ENCODE measurements around the gene LRFN2.

LRFN2 gene

DNA sequence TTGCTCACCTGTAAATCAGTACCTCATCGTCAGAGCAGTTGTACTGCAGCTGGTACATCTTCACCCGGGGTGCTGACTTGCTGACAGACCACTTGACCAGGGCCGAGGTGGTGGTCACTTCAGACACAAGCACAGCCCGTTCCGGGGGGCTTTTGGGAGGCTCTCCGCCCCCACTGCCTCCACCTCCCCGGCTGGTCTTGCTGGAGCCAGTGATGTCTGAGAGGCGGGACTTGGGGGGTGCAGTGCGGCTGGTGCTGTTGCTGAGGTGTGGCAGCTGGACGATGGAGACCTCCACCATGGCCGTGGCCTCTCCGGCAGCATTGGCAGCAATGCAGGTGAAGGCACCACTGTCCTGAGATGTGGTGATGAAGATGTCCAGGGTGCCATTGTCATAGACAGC, 155.5 kb downstream of the LRFN2 start:
- DNase-seq = no peak

DNA sequence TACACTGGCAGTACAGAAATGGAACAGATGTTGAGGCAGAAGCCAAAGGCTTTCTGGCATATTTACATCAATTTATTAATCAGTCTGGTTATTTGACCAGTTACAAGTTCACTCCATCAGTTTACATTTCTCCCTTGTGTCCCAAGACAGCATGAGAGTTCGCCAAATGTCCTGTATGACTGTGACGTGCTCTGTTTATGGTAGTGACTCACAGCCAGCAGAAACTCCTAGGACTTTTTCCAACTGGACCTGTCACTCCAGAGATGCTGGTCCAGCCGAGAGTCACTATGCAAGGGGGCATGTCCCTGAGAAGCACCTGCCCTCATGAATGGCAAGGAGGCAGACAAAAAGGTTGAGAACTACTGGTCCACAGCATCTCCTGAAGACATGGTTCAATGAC, 160.0 kb downstream of the LRFN2 start:
- DNase-seq = no peak

DNA sequence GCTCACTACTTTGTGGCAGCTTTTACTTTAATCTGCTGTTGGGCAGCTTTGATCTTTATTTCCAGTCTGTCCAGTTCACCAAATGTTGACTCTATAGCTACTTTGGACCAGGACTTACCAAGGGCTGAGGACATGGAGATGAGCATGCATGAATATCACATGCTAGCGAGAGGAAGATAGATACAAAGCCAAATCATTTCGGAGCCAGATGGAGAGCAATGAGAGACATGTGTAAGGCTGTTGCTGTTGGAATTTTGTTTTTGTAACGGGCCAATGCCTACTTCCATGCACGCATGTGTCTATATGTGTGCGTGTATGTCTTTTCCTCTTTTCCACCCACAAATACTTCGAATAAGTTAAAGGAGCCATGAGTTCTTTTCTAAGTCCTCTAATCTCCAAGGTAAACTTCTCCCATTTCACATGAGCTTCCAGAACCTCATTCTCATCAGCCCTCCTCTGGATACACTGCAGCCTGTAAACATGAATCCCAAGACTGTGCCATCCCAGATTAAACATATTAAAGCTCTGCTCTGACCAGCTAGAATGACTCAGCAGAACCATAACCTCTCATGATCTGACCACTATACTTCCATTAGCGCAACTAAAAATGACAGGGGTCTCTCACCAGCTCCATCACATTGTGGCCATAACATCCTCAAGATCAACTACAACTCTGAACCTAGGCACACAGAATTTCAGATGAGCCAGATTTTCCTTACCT, 160.7 kb downstream of the LRFN2 start:
- no peak for DNase-seq

DNA sequence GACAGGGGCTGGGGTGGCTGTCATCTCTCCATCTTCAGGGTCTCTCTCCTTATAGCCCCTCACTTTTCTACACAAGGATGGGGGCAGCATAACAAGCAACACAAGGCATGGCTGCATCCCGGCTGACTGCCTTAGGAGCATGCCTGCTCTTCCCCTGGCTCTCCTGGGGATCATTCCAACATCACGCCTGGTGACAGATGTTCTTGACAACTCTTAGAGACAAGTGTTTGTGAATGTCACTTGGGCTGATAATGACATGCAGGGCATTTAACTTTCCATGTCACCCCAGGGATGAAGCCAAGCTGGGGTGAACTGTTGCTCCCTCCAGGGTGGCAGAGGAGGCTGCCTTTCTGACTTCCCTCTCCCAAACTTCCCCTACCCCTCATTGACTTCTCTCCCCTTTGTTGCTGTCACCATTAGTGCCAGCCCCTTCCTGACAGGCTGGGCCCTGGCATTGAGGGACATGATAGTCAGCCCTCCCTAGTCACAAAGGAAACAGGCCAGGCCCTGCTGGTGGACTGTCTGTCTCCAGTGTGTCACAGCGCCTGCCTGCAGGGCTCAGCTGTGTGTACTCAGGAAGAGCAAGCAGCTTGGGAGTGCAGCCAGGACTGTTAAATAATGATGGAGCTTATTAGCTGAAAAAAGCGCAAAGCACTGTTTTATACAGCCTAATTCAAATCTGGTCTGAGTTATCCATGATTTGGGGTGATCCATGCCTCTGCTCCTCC, 161.8 kb downstream of the LRFN2 start:
- no peak for DNase-seq

DNA sequence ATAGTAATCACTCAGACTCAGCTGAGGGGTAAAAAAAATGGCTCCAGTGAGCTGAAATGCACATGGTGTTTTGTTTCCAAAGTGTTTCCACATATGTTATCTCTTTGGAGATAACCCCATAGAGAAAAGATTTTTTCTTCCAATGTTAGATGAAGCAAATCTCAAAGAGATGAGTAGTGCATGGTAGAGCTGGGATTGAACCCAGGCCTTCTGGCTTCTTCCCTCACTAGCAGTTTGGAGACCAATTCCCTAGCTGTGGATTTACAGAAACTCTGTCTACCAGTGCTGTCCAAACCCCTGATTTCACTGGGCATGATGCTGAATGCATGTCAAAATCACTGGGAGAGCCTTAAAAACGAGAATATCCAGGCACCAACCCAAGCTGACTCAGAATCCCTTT, 165.1 kb downstream of the LRFN2 start:
- DNase-seq = no peak

DNA sequence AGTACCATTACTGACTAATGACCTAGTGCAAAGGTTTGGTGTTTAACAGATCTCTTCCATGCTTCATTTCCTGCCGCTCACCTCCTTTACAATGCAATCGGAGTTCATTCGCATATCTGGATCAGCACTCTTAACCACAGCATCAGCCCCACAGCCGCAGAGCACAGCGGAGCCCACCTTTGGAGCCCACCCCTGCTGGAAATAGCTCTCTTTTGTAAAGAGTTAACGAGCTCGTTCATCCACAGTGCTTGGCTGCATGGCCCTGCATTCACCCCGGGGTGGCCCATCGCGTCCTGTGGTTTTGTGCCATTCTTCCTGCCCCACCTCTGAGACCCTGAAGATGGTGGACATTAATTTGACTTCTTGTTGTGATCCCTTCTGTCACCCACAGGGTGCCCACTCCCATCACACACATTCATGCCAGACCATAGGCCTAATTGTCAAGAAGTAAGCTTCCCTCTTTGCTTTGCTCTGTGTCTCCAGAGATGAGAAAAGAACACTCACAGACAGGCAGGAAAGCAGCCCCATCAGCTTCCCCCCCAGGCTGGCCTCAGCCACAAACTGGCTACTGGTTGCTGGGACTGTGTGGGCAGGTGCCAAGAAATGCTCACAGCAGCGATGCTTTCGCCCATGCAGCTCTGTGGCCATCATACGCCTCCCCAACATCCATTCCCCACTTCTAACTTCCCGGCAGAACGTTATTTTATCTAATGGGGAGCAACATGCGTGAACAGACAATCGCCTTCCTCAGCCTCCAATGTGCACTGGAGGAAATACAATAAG, 167.0 kb downstream of the LRFN2 start:
- DNase-seq = no peak

DNA sequence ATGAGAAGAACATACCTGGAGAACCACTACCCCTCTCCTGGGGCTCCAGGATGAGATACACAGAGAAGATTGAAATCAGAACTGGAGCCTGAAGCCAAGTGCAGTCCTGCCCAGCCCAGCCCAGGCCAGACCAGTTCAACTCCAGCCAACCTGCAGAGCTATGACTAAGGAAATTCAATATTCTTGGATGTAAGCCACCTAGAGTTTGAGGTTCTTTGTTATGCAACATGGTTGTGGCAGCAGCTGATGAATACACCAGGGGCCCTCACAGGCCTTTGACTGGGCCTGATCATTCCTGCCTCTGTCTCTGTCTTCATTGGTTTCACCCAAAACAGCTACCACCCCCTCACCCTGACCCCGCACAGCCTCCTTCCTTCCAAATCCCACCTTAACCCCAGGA, 167.8 kb downstream of the LRFN2 start:
- DNase-seq = no peak

DNA sequence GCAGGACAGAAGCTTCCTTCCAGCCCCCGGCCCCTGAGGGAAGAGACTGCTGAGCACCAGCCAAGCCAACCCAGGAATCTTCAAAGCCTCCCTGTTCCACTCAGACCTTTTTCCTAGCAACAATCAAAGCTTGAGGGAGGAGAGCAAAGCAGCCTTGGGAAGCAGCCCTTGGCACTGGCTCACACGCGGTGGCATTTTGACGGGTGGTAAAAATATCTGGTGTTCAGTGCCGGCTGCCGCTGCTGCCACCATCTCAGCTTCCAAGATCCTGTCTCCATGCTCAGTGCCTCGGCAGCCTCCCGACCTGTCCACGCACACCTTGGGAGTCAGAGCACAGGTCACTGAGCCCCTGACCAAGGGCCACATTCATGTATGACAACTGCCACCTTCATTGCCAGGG, 170.1 kb downstream of the LRFN2 start:
- no peak for DNase-seq

DNA sequence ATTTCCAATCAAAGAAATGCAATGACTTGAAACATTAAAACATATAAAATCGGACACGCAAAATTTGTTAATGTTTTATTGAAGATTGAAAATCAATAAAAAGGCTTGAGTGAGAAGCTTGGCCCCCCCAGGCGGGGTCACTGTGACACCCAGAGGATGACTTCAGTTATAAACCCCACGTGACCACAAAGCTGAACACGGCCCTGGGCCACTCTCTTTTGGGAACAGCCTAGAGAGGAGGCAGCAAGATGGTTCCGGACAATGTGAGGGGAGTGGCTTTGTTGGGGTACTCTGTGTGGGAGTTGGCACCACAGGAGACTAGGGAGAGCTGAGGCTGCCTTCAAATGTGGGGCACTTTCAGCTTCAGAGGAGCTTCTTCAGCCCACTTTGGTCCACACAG, 172.5 kb downstream of the LRFN2 start:
- DNase-seq = no peak

DNA sequence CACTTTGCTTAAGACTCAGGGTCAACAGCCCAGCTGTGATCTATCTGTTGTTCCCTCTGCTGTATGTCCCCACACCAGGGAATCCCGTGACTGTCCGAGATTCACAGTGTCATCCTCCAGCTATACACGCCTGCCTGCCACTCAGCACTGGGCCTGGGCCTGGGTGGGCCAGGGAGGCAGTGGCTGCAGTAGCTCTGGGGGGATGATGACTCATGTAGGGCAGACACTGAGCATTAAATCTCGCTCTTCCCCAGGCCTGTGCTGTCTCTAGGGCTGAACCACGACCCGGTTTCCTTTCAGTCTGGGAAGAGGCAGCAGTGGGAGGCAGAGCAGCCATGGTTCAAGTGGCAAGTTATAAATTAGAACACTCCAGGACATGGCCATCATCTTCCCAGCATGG, 173.9 kb downstream of the LRFN2 start:
- peak; percentile 42 for DNase-seq

DNA sequence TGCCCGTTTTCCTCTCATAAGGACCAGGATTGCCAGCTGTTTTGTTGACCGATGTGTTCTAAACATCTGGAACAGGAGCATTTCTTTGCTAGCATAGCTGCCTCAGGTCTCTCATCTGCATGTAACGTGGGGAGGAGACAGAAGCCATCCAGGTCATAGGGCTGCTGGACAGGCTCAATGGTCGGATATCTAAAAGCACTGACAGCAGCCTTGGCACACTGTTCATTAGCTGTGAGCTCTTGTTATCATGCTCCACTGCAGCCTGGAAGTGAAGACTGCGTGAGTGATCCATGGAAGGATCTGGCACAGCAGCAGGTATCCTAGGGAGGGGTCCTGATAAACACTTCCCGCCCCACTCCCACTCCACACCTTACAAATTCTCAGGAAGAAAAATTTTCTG, 175.3 kb downstream of the LRFN2 start:
- no peak for DNase-seq

DNA sequence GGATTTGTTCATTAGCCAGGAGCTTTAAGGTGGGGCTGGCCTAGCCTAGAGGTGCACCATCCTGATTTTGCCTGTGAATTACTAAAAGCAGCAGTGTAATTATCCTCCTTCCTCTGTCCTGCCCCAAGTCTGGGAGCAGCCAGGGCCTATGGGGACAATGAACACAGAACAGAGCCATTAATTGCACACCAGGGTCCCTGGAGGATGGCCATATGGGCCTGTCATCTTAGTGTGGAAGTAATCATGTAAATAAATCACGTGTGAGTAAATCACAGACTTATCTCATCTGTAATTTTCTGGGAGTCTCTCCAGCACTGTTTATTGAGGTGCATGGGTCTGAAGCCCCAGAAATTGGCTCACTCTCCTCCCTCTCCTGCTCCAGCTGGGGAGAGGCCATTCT, 176.3 kb downstream of the LRFN2 start:
- DNase-seq = no peak

DNA sequence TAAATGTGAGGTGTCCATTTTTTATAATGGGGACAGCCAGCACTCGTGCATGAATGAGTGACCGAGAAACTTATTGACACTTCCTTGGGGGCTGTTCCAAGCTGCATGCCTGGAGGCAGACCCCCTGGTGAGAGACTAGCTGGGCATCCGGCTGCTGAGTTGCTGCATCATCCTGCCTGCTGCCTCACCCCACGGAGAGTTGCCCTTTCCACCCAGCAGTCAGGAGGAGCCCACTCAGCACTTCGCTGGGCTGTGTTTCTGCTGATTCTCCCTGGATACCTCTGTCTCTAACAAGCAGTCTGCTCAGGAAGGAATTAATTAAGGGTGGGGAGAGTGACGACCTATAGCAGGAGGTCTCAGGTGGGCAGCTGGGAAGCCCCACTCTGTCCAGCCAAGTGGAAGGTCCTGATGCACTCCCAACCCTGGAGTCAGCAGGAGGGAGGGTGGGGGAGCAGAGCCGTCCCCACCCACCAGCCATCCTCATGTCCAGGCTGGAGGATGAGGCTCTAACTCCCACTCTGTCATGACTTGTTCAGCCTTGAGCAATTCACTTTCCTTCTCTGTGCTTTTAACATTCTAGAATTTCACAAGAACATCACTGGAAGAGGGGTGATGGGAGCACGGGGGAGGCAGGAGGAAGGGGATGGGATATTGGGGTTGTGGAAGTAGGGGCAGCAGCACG, 177.3 kb downstream of the LRFN2 start:
- no peak for DNase-seq

DNA sequence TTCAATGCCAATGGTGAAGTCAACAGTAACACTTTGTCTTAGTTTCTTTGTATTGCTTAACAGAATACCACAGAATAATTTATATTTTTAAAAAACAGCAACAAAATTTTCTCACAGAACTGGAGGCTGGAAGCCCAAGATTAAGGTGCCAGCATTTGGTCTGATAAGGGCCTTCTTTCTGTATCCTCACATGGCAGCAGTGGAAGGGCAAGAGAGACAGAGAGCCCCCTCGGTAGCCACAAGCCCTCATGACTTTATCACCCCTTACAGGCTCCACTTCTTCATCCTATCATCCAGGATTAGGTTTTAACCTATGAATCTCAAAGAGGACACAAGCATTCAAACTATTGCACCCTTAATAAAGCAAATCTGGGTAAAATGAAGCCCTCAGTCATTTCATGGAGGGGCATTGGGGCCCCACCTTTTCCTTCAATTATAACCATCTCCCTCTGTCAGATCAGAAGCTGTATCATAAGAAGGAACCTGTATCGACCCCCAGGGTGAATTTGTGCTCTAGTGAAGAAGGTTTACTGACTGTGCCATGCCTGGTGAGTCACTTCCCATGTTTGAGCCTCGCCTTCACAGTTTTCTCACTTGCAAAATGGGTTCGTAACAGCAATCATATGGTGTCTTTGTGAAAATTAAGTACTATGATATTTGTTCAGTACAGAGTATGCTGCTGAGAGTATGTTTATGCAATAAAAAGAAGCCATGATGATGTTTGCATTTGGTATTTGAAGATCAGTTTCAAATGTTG, 178.2 kb downstream of the LRFN2 start:
- DNase-seq = no peak

DNA sequence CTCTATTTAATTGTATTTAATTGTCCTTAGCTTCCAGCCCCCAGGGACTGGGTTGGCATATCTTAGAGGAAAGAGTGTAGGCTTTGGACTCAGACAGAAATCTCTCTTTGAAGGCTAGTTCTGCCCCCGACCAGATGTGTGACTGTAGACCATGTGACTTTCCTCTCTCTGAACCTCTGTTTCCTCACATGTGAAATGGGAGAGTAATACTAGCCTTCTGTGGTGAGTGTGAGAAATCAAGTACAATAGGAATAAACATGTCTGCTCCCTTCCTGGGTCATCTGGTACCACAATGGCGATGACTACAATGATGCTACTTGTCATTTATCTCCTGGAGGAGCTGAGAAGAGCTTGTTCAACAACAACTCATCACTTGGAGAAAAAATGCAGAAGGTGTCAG, 179.9 kb downstream of the LRFN2 start:
- no peak for DNase-seq

DNA sequence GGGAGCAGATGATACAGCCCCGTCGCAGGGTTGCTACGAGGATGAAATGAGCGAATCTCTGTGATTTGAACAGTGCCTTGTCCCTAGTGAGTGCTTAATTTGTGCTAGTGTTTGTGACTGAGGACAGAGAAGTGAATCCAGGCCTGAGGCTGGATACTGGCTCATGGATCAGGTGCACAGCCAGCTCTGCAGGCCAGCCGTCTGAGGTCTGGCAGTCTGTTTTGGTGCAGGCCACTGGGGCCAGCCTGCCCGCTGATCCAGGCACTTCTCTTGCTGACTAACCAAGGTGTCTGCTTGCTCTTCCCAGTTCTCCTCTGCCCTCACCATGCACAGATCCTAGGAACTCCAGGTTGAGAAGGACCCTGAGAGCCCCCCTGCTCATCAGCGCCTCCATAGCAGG, 181.0 kb downstream of the LRFN2 start:
- no peak for DNase-seq

DNA sequence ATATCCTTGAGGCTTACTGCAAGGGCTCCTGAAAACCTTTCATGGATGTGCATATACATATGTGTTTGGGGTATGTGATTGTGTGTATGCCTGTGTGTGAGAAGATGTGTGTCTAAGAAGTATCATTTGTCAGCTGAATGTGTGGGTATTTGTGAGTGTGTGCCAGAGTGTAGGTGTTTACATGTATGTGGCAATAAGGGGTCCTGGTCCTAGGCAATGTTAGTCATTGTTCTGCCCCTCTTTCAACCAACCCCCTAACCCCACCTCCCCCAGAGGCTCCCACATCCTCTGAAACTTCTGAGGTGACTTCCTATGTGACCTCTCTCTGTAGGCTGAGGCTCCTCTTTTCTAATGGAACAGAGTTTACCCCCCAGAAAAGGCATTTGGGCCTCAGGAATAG, 186.4 kb downstream of the LRFN2 start:
- DNase-seq = no peak

DNA sequence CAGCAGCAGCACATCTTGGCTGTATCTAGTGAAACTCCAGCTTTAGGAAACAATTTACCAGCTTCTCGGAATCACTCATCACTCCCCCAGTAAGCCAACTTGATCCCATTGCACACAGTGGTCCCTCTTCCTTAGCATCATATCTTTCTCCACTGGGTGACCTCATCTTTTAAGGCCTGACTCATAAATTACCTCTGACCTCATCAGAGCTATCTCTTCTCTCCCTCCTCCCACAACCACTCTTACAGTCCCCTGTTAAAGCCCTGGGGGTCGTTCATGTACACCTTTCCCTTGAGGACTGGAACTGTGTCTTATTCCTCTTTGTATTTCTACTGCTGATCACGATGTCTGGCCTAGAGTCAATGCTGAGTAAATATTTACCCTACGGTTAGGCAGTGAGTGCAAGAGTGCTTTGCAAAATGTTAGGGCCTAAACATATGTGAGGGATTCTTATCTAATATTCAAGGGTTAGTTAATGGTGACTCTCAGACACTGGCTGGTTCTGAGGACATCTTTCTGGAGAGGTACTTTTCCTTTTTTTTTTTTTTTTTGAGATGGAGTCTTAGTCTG, 187.2 kb downstream of the LRFN2 start:
- DNase-seq = no peak

DNA sequence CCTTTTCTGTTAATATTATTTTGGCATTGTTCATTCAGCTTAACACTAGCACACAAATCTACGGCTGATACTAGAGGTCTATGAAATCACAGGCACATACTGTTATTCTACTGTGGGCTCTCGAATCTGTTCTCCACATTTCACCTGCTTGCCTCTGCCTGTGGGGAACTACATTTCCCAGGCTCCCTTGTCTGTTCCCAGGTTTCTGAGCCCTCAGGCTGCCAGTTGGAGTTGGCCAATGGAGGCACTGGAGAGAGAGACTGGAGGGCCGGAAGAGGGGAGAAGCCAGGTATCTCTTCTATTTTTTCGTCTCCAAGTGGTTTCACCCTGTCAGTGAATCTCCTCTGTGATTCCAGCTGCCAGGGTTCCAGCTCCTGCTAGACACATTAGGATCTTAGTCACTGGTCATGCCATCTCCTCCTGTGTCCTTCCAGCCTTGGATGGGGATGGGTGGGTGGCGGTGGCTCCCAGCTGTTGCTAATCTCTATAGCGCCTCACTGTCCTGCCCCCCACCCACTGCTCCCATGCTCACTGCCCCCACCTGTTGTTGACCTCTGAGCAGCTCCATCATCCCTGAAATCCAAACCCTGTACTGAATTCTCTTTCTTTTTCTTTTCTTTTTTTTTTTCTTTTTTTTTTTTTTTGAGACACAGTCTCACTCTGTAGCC, 188.2 kb downstream of the LRFN2 start:
- no peak for DNase-seq

DNA sequence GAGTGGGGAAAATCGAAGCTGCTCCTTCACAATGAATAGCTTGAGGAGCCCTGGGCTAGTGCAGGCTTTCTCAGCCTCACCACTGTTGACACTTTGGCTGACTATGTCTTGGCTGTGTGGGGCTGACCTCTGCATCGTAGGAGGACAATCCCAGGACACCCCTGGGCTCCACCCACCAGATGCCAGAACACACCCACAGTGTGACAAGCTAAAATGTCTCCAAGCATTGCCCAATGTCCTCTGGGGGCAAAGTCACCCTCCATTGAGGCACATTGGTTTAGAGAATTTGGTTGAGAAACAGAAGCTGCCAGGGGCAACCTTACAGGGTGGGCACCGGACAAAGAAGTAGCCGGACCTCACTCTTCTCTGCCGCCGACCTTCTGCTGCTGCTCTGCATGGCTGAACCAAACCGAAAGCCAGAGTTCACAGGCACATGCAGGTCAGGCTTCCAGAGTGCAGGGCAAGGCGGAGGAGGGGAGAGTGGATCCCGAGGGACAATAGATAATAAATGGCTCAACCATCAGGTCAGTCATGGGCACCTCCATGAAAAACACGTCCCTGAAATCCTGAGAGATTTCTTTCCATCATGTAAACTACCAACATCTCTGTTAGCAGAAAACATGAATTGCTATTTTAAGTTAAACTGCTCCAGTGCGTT, 189.0 kb downstream of the LRFN2 start:
- DNase-seq = no peak

All from right kidney (tissue), 1 donor.